Measurements from ENCODE around the gene BAZ1A.

GRCh38 chr14:34741840-34742239 is 133.3 kb downstream of the BAZ1A start:
- TF ChIP-seq, protein P1, sequence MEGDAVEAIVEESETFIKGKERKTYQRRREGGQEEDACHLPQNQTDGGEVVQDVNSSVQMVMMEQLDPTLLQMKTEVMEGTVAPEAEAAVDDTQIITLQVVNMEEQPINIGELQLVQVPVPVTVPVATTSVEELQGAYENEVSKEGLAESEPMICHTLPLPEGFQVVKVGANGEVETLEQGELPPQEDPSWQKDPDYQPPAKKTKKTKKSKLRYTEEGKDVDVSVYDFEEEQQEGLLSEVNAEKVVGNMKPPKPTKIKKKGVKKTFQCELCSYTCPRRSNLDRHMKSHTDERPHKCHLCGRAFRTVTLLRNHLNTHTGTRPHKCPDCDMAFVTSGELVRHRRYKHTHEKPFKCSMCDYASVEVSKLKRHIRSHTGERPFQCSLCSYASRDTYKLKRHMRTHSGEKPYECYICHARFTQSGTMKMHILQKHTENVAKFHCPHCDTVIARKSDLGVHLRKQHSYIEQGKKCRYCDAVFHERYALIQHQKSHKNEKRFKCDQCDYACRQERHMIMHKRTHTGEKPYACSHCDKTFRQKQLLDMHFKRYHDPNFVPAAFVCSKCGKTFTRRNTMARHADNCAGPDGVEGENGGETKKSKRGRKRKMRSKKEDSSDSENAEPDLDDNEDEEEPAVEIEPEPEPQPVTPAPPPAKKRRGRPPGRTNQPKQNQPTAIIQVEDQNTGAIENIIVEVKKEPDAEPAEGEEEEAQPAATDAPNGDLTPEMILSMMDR (IDR thresholded peaks at IDR 0.05; ENCODE audit: low read length), result no peak
- TF ChIP-seq EZH2 (IDR thresholded peaks at IDR 0.05; ENCODE audit: borderline replicate concordance, low read length), result no peak
